Activated effector memory CD4-positive, alpha-beta T cell treated with anti-CD3 and anti-CD28 coated beads, Interleukin-2, amount 50 U/mL, for 16 hours (primary cell): ENCODE measurements around the gene TBC1D26.
"Not testable (repeated sequence)": the region's sequence is repeated elsewhere in the genome, so short reads cannot be mapped to it uniquely, and the experiment has no call there.

ENCODE experiments used
- DNase-seq: peaks from one replicate; pipeline ENCODE4 v3.0.0-alpha.2; 2020

TBC1D26 gene

GRCh38 chr17:15731900-15732299 is at the start of gene TBC1D26:
TBC1D26 (plus strand) TSS chr17:15732283; CDS start chr17:15735349, 3,066 bp downstream.
- DNase-seq: not testable (repeated sequence)

DNA sequence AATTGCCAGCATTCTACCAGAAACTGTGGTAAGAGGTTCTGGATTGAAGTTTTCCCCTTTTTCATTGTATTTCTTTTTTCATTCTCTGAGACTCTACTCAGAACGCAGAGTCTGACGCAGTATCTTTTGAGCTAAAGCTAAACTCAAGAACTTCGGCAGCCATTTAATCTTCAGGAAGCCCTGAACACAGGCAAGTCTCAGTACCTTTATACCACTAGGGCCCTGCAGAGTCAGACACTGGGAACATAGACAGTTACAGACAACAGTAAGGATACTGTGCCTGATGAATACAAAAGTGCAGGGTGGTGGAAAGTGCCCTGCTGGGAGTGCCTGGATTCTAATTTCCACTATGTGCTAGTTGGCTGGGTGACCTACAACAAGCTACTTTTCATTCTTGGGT is 48.9 kb upstream of the TBC1D26 start:
- not testable (repeated sequence) for DNase-seq

DNA sequence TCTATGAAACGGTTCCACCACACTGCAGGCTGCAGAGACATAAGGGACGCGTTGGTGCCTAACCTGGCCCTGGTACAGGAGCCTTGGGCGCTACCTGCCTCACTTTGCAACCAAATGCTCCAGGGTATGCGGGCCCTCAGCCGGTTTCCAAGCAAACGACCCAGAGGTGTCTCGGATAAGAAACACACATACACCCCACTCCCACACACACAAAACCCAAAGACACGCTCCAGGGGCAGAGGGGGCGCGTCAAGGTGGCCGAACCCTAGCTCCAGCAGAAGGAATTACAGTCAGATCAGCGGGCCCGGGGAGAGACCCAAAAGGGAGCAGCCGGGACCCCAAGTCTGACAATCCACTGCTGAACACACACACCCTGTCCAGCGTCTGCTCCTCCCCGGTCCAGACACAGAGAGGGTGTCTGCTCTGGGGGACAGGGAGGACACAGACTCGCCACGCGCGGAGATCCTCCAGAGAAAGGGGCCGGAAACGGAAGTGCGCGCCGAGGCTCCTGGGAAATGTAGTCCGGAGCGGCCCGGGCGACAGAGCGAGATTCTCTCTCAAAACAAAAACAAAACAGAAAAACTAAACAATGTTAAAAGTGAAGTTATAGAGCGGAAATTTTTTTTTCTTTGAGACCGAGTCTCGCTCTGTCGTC is 48.1 kb upstream of the TBC1D26 start, which contains the start of gene TRIM16:
Gene TRIM16, minus strand, starts transcription at position 488 of the 655 bp plus-strand sequence. CDS start 32,702 bp downstream, outside the sequence.
- DNase-seq: peak; percentile 94

DNA sequence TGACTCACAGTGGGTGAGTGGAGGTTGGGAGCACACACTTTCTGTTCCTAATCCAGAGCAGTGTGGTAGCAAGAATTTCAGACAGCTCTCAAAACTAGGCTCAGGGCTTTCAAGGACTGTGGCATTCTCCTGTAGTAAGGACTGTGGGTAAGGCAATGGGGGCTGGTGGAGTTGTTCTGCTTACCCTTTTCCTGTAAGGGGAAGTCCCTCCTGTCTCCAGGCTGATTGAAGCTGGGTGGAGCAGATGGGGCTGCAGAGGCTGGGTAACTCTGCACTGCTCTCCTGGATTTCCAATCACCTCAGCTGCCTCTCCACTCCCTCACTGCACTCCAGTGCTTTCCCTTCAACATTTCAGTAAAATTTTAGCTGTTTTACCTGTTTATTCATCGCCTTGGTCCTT is 44.6 kb upstream of the TBC1D26 start:
- DNase-seq: not testable (repeated sequence)

DNA sequence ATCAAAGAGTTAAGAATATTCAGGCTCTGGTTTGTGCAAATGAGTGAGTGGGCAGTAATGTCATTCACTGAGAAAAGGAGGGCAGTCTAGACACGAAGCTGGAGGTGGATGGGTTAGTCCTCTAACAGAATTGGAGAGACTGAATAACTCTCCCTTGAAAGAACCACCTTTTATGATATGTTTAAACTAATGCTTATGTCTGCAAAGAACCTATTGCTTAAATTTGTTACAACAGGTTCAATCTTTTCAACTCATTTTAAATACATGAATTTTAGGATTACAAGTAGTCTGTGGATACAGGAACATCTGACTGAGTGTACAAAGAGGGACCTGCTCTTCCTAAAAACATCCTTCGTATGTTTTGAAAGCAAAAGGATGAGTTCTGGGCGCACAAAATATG is 33.1 kb upstream of the TBC1D26 start:
- not testable (repeated sequence) for DNase-seq

DNA sequence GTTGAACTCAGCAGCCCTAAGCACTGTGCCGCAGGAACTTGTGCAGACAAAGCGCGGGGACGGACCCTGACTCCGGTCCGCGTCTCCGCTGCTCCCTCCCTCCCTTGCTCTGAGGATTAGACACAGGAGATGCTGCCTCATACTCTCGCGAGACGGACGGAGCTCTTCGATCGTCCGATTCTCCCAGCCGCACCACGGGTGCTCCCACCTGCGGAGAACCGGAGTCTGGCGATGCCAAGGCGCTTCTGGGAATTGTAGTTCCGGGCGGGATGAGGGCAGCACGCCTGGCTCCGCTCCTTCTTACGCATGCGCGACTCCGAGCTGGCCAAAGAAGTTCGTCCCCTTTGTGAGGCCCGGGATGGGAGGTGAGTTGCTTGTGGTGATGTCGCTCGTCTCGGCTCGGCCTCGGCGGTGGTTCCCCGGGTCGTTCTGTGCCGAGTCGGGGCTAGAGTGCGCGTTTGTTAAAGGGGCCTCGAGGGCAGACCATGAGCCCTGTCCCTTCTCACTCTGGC is 32.6 kb upstream of the TBC1D26 start, which contains the start of gene ZNF286A:
Gene ZNF286A, plus strand, starts transcription at position 340 of the 512 bp plus-strand sequence. CDS start 578 bp downstream, outside the sequence.
- DNase-seq: peak; percentile 98

DNA sequence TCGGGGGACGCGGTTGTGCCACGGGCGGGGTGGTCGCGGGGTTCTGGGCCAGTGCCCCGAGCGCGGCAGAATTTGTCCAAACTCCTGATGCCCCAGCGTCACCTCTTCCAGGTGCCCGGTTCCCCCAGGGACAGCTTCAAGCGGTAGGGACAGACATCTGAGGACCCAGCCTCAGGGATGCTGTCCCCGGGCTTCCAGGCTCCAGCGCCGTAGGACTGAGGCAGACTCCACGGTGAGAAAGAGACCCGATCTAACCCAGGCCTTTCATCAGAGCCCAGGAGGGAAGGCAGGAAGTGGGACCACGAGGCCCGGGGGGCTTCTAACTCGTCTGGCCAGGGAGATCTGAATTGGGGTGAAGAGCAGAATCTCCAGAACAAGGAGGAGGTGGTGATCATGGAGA is 32.1 kb upstream of the TBC1D26 start:
- DNase-seq: not testable (repeated sequence)

DNA sequence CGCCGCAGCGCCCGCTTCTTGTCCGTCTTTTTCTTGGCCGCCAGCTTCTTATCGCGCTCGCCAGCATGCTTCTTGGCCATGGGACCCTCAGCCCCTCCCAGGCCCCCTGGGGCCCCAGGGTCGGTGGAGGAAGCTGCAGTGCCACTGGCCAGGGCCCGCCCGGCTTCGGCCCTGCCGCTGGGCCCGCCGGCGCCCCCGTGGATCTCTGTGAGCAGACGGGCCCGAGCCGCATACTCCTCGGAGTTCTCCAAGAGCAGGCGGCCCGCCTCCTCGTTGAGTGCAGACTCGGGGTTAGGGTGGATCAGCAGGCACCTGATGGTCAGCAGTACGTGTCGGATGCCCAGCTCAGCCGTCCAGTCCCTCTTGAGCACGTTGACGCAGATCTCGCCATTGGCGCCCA is 27.8 kb upstream of the TBC1D26 start:
- DNase-seq: not testable (repeated sequence)

- not testable (repeated sequence) for DNase-seq
Measured at GRCh38 chr17:15704813-15705212, 27.3 kb upstream of the TBC1D26 start.

GRCh38 chr17:15708879-15709278 is 23.2 kb upstream of the TBC1D26 start:
- not testable (repeated sequence) for DNase-seq

- DNase-seq: not testable (repeated sequence)
Measured at GRCh38 chr17:15716601-15717563, 15.2 kb upstream of the TBC1D26 start.

- DNase-seq: not testable (repeated sequence)
Measured at GRCh38 chr17:15730535-15730934, 1.5 kb upstream of the TBC1D26 start.

DNA sequence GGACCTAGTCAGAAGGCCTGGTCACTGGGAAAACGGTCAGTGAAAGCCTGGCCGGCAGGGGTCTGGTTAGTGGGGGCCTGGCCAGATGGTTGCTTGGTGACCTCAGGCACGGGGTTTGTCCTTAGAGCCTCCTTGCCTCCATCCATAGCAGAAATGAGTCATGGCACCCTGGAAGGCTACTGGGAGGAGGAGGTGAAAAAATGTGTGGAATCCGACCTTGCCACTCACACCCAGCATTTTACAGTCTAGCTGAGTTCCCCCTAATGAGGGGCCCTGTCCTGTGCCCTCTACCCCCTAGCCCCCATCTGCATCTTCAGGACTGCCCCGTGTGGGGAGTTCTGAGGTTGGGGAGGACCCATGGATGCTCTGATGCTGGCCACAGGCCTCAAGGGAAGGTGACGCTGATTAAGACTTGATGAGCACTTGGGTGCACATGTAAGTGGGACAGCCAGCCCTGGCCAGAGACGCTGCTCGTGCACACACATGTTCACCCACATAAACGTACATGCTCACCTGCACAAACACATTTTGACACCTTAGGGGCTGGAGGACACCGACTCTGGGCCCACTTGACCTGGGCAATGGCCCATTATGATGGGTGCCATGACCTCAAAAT is 1.2 kb downstream of the TBC1D26 start:
- DNase-seq: not testable (repeated sequence)

- DNase-seq: not testable (repeated sequence)
Measured at GRCh38 chr17:15736578-15736977, 4.5 kb downstream of the TBC1D26 start.

DNA sequence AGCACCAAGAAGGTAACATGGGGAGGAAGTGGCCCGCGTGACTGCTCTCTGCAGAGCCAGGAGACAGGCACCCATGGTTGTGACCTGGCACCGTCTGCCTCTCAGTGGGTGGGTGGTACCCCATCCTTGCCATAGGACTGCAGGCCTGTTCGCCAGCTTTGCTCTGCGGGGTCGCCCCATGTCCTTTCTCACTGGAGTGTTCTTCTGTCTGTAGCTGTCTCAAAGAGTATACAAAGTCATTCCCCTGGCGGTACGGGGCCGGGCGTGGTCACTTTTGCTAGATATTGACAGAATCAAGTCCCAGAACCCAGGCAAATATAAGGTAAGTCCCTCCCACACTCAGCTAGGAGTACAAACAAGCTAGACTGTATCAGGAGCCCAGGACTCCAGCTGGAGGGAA is 6.0 kb downstream of the TBC1D26 start:
- DNase-seq: no peak

DNA sequence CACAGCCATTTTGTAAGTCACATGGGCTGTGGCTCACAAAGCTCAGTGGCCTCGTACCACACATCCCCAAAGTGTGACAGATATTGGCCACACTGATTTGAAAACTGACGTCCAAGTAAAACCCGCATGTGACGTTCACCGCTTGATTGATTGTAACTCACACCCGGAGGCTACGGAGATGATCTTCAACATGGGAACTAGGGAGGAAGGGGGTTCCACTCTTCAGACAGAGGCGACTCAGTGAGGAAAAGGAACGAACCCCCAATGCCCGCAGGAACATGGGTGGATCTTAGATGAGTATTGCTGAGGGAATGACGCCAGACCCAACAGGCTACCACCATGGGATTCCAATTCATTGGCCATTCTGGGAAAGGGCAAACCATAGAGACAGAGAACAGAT is 7.2 kb downstream of the TBC1D26 start:
- DNase-seq: not testable (repeated sequence)

DNA sequence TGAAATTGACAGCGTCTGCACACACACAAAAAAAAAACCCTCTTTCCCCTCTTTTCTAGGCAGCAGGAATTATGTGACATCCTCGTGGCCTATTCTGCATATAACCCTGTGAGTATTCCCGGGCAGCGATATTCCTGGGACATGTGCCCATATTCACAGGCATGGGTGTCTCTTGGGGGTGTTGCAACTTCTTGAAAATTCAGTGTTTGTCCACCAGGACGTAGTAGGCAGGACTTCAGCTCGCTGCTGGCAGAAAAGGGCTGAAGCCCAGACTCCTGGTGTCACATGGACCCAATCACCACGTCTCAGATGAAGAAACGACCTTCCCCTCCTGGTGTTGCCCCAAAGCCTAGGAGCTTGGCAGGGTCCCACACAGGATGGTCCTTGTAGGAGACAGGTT is 8.0 kb downstream of the TBC1D26 start:
- DNase-seq: not testable (repeated sequence)

DNA sequence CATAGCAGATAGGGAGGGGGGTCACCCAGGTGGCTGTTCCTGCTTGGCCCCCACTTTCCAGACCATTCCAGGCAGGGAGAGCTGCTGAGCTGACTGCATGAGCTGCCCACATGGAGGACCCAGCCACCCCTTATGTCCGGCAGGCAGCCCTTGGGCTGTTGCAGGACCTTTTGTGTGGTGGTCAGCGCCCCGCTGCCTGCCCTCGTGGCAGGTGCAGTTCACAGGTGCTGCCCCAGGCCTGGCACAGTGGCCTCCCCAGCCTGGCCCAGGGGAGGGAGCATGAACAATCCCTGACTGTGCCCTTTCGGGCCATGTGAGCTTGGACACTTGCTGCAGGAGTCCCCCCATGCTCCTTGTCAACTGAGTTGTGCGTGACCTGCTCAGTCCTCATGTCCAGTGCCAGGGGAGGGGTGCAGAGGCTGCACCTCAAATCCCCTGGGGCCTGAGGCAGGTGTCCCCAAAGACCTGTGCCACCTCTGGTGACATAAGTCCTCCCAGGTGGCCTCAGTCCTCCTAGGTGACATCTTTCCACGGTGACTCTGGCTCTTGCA is 8.6 kb downstream of the TBC1D26 start:
- no peak for DNase-seq

- no peak for DNase-seq
Measured at GRCh38 chr17:15741624-15742023, 9.5 kb downstream of the TBC1D26 start.

GRCh38 chr17:15742051-15742795 is 10.1 kb downstream of the TBC1D26 start:
- DNase-seq: no peak

DNA sequence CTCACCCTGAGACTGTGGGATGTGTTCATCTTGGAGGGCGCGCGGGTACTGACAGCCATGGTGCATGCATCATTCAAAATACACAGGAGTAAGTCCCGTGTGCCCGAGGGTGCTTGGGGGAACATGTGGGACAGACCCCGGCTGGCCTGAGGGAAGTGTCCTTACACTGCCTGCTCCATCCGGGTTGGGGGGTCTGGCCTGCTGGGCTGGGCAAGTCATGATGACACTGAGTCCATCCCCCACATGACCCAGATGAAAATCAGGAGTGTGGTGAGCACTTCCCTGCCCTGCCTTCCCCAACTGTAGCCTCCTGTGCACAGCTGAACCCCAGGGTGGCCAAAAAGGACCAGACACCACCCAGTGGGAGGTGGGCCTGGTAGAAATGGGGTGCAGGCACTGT is 10.8 kb downstream of the TBC1D26 start:
- DNase-seq: no peak
